Smooth muscle cell (in vitro differentiated cells): ENCODE results near the gene IL21R. TPM values are rescaled to one million over a fixed set of nuclear protein-coding genes. Genes with fewer than 3 reads are reported as not detected.

Source experiments
- DNase-seq: peaks from one replicate; lab custom pipeline; 2025; ENCODE audit not compliant: unreplicated experiment; lab: John Stamatoyannopoulos, UW
- H2AFZ ChIP-seq: fragments of 200-600 bp; sonication (generic); 2 replicates; pipeline ENCODE4 v1.6.0; 2016; ENCODE audit warnings: antibody characterized with exemption, low read depth, mild to moderate bottlenecking
- H3F3A ChIP-seq: fragments of 200-600 bp; sonication (generic); 2 replicates; pipeline ENCODE4 v1.6.0; 2017; ENCODE audit warnings: antibody characterized with exemption, low read depth
- H3K27ac ChIP-seq: fragments of 200-600 bp; sonication (generic); 2 replicates; pipeline ENCODE4 v1.5.1; 2016; ENCODE audit warnings: low read depth, mild to moderate bottlenecking
- H3K27me3 ChIP-seq: fragments of 200-600 bp; sonication (generic); 2 replicates; pipeline ENCODE4 v1.6.1; 2016; ENCODE audit warnings: low read depth, mild to moderate bottlenecking
- H3K36me3 ChIP-seq: fragments of 200-600 bp; sonication (generic); 2 replicates; pipeline ENCODE4 v1.5.1; 2016; ENCODE audit warnings: low read depth
- H3K4me1 ChIP-seq: fragments of 200-600 bp; sonication (generic); 2 replicates; pipeline ENCODE4 v1.5.1; 2016; ENCODE audit warnings: low read depth
- H3K4me2 ChIP-seq: fragments of 200-600 bp; sonication (generic); 2 replicates; pipeline ENCODE4 v1.6.0; 2016; ENCODE audit warnings: mild to moderate bottlenecking
- H3K4me3 ChIP-seq: fragments of 200-600 bp; sonication (generic); 2 replicates; pipeline ENCODE4 v1.5.1; 2016; ENCODE audit warnings: mild to moderate bottlenecking
- H3K79me2 ChIP-seq: fragments of 200-600 bp; sonication (generic); 2 replicates; pipeline ENCODE4 v1.6.0; 2016; ENCODE audit warnings: low read depth, mild to moderate bottlenecking
- H3K9ac ChIP-seq: fragments of 200-600 bp; sonication (generic); 2 replicates; pipeline ENCODE4 v1.6.0; 2016; ENCODE audit warnings: low read depth
- H3K9me3 ChIP-seq: fragments of 200-600 bp; sonication (generic); replicated peaks from 2 replicates; pipeline ENCODE4 v1.5.1; 2016; ENCODE audit warnings: low read depth
- H4K20me1 ChIP-seq: fragments of 200-600 bp; sonication (generic); 2 replicates; pipeline ENCODE4 v1.6.0; 2016; ENCODE audit warnings: low read depth
- CTCF ChIP-seq: fragments of 200-600 bp; sonication (generic); IDR thresholded peaks from 2 replicates; pipeline ENCODE4 v1.5.1; 2017; ENCODE audit warnings: borderline replicate concordance, mild to moderate bottlenecking, antibody characterized with exemption; ENCODE audit not compliant: insufficient read depth, poor library complexity, severe bottlenecking
- WGBS: methylation state at CpG from one replicate; pipeline ENCODE4 v1.1.7; 2016; ENCODE audit warnings: low lambda C conversion rate; 5-methylcytosine and 5-hydroxymethylcytosine counted together
- polyA plus RNA-seq: library from polyadenylated mRNA; unstranded; fragments of >200 nt; fragmentation: Nextera tagmentation; extraction: Ambion mirVana; gene quantifications from 2 replicates; pipeline ENCODE4 v1.2.1, GENCODE V29; 2016
- total RNA-seq: library from RNA; depleted of rRNA; stranded (reverse); fragments of >200 nt; gene quantifications from 2 replicates; pipeline ENCODE4 v1.2.3, GENCODE V29; 2014

IL21R gene
- total and polyA plus RNA-seq, 2 experiments from 2014 or later: not detected

DNA sequence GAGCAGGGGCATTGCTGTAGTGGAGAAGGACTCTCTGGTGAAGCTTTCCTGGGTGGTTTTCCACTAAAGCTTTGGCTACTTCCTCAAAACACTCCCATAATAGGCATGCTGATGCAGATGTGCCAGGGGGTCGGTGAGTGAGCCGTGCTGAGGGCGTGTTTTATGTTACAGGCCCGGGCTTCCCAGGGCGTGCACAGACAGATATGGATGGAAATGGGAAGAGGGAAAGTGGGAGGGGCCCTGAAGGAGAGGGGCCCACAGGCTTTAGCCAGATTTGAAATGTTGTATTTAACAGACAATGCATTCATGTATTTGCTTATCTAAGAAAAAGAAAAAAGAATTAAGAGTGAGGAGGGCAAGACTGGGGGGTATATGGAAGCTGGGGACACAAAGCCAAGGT, 56.3 kb downstream of the IL21R start:
- Histone ChIP-seq H2AFZ (no peak overlapping the region), H3K27me3 (no peaks in the 10 kb centered on the region), H3F3A (no peaks in the 10 kb centered on the region), H3K9ac (no peak overlapping the region), H4K20me1 (no peaks in the 10 kb centered on the region), H3K4me1 (no peaks in the 10 kb centered on the region), H3K27ac (no peak overlapping the region), H3K9me3 (no peaks in the 10 kb centered on the region), H3K4me2 (no peak overlapping the region), H3K79me2 (no peaks in the 10 kb centered on the region), H3K36me3 (no peaks in the 10 kb centered on the region), H3K4me3 (no peak overlapping the region)
- 70% methylated on average over 5 of the region's 5 CpGs for WGBS
- DNase-seq: no peak
- no peak for TF ChIP-seq CTCF

DNA sequence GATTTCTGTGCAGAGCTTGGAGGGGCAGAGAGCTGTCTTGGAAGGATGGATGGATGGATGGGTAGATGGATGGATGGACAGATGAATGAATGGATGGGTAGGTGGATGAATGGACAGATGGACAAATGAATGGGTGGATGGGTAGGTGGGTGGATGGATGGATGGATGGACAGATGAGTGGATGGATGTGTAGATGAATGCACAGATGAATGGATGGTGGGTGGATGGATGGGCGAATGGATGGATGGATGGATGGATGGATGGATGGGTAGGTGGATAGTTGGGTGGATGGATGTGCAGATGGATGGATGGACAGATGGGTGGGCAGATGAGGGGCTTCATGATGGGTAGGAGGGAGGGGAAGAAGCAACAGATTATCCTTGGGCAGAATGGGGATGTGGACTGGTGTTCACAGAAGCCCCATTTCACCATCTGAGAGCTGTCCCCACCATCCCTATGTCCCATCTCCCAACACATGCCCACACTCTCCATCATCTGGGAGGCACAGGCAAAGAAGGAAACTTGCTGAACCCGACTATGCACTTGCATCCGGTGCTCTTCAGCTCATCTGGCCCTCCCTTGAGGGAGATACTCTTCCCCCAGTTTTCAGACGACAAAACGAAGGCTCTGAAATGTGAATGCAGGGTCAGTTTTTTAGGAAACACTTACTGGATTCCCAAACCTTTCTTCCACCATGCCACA, 57.2 kb downstream of the IL21R start:
- no peaks in the 10 kb centered on the region for H3K27me3 ChIP-seq
- no peaks in the 10 kb centered on the region for H3K79me2 ChIP-seq
- no peak for TF ChIP-seq CTCF
- H3K27ac ChIP-seq: no peak overlapping the region
- no peak for DNase-seq
- H2AFZ ChIP-seq: no peak overlapping the region
- no peaks in the 10 kb centered on the region for H3K36me3 ChIP-seq
- 98% methylated on average over 5 of the region's 5 CpGs for WGBS
- H3K4me1 ChIP-seq: no peaks in the 10 kb centered on the region
- H3F3A ChIP-seq: no peaks in the 10 kb centered on the region
- H3K9ac ChIP-seq: no peak overlapping the region
- no peak overlapping the region for H3K4me3 ChIP-seq
- H3K4me2 ChIP-seq: no peak overlapping the region
- H3K9me3 ChIP-seq: no peaks in the 10 kb centered on the region
- H4K20me1 ChIP-seq: no peaks in the 10 kb centered on the region

- H3K27ac ChIP-seq: no peak overlapping the region
- H3K79me2 ChIP-seq: no peaks in the 10 kb centered on the region
- H3K4me3 ChIP-seq: no peak overlapping the region
- no peaks in the 10 kb centered on the region for H4K20me1 ChIP-seq
- H3K4me2 ChIP-seq: no peak overlapping the region
- DNase-seq: no peak
- TF ChIP-seq CTCF: no peak
- H2AFZ ChIP-seq: no peak overlapping the region
- H3K9ac ChIP-seq: no peak overlapping the region
- H3F3A ChIP-seq: no peaks in the 10 kb centered on the region
- no peaks in the 10 kb centered on the region for H3K9me3 ChIP-seq
- H3K4me1 ChIP-seq: no peaks in the 10 kb centered on the region
- no peaks in the 10 kb centered on the region for H3K36me3 ChIP-seq
- WGBS: 97% methylated on average over 4 of the region's 4 CpGs
- no peaks in the 10 kb centered on the region for H3K27me3 ChIP-seq
Observed at GRCh38 chr16:27460213-27460612, 58.2 kb downstream of the IL21R start.
